HG03460 (cell line): ENCODE data around the gene NDNF.

Source experiments
- ATAC-seq: cut with Tn5 transposase; IDR thresholded peaks from one replicate; pipeline ENCODE4 v1.9.1; 2021; ENCODE audit not compliant: unreplicated experiment

NDNF gene, protein sequence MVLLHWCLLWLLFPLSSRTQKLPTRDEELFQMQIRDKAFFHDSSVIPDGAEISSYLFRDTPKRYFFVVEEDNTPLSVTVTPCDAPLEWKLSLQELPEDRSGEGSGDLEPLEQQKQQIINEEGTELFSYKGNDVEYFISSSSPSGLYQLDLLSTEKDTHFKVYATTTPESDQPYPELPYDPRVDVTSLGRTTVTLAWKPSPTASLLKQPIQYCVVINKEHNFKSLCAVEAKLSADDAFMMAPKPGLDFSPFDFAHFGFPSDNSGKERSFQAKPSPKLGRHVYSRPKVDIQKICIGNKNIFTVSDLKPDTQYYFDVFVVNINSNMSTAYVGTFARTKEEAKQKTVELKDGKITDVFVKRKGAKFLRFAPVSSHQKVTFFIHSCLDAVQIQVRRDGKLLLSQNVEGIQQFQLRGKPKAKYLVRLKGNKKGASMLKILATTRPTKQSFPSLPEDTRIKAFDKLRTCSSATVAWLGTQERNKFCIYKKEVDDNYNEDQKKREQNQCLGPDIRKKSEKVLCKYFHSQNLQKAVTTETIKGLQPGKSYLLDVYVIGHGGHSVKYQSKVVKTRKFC

DNA sequence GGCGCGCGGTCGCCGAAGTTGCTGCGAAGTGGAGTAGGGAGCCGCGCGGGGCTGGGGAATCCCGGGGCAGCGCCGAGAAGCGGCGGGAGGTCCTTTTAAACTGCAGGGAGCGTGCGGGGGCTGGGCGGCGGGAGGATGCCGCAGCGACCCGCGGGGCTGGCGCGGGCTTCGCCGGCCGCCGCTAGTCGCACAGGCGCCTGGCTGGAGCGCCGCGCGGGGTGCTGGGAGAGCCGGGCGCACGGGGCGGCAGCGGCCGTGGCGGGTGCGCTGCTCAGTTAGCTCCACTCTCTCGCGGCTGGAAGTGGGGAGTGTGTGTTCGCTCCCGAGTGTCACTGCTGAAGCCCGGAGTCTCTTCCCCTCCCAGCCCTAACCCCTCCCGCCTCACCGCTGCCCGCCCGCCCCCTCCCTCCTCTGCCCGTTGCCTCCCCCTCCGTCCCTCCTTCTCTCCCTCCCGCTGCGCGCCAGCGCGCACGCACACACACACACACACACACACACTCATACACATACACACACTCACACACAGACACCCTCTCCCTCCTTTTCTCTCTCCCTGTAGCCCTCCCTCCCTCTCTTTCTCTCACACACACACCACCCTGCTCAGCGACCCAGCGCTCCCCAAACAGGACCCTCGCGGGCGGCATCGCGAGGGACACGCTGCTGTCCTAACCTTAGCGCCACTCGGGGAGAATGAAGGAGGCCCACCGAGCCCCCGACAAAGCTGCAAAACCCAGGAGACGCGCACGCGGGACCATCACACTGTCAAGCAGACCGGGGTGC lies at the start of gene NDNF:
NDNF (minus strand) TSS at position 312 of the 780 bp plus-strand sequence. CDS start 26,698 bp downstream, outside the sequence.
- no peak for ATAC-seq

DNA sequence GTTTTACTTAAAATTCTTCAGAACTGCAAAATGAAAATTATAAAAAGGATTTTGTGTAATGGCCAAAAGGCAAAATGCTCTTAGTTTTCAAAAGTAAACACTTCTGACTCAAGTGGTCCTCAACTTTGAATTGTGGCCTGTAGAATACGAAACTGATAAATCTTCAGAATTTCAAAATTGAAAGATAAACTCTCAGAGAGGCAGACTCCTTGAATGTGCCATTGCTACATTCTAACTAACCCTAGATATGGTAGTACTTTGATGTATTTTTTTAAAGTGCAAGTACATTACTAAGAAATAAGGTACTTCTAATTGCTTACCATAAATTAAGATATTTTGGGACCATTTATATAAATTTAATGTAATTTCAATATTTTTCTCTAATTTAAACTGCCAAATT lies 47.4 kb upstream of the NDNF start:
- no peak for ATAC-seq

DNA sequence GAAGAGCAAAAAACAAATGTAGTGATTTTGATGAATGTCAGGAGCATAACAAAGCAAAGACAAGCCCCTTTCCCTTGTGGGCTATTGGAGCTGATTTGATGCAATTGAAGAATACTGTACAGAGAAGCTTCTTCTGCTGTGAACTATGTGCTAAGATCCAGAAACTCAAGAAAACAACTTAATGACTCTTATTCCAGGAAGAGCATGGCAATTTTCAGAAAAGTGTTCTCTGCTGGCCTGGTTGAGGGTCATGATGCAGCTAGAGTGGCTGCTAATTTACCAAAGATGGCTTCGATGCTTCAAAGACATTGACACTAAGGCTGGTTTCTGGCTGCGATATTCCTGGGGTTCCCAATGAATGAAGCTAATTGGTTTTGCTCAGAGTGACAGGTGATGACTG lies 46.0 kb upstream of the NDNF start:
- ATAC-seq, result no peak

DNA sequence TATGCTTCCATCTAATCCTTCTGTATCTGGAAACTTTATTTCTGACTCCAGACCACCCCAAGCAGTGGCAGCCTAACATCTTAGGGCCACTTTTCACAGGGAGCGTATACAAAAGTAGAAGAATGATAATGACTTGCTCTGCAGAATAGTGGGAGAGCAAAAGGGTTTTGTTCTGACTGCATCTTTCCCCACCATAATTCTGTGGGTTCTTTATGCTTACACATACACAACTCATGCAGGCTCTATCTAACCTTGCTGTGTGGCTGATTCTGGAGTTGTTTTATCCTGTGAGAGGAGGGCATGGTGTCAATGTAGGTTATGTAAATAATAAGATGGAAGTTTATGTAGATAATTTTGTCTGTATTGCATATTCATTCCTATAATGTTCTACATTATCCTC lies 42.4 kb upstream of the NDNF start:
- no peak for ATAC-seq

DNA sequence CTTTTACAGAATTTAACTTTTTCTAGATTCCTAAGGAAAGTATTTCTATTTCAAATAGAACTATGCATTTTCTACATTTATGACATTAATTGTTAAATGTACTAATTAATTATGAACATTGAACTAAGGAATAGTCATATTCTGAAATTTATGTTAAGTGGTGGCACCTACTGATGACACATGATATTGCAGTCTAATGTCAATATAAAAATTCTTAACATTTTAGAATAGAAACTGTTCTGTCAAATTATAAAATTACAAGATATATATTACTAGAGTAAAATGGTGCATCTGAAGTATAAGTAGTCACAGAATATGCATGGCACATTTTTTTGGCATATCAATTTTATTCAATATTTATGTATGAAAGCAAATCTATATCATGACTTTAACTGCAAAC lies 40.2 kb upstream of the NDNF start:
- no peak for ATAC-seq

DNA sequence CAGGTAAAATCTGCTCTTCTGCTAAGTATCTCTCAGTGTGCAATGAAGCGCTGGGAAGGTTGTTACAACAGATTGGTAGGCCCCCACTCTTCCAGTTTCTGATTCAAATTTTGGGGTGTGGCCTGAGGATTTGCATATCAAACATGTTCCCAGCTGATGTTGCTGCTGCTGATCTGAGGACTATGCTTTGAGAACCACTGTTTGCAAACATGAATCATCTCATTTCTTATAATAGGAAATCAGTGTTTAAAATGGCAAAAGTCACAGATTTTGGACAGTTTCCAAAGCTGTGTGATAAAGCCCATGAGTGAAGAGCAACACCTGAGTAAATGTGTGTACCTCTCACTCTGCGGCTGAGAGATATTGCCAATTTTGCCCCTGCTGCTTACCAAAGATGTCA lies 36.2 kb upstream of the NDNF start:
- no peak for ATAC-seq

DNA sequence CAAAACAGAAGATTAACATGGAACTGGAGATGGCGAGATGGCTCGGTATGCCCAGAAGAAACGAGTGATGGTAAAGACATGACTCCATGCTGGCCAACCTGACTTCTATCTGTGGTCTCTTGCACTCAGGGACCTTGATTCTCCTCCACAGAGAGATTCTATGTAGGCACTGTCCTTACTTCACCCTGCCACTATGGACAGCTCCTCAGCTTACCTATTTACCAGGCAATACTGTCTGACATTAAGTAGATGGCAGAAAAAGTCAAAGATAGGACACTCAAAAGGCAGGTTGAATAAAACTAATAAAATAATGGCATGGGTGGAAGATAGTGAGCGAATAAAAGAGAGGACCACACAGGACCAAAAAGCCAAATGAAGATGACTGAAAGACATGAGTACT lies 35.2 kb upstream of the NDNF start:
- ATAC-seq, result no peak

DNA sequence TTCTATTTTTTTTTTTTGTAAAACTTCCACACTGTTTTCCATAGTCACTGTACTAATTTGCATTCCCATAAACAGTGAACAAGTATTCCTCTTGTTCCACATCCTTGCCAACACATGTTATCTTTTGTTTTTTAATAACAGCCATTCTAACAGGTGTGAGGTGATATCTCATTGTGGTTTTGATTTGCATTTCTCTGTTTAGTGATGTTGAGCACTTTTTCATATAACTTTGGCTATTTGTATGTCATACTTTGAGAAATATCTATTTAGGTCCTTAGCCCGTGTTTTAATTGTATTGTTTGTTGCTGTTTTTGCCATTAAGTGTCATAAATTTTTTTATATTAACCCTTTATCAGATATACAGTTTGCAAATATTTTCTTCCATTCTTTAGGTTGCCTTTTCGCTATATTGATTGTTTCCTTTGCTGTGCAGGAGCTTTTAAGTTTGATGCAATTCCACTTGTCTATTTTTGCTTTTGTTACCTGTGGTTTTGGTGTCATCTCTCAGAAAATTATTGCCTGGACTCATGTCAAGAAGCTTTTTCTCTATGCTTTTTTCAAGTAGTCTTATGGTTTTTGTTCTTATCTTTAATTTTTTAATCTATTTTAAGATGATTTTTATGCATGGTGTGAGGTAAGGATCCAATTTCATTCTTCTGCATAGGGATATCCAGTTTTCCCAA lies 27.9 kb upstream of the NDNF start:
- no peak for ATAC-seq

DNA sequence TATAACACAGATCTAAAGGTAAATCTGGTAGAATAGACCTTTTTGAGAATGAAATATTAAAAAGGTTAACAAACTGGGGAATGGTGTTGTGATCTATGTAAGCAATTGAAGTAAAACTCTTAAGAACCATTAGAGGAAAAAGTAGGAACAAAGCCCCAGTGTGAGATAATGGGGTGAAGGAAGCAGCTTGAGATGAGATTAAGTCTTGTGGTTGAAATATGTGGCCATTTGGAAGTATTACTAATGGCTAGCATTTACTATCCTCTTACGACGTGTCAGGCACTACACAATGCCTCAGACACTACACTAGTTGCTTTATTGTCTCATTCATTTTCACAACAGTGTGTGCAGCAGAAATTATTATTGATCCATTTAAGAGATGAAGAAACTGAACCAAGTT lies 25.9 kb upstream of the NDNF start:
- no peak for ATAC-seq

DNA sequence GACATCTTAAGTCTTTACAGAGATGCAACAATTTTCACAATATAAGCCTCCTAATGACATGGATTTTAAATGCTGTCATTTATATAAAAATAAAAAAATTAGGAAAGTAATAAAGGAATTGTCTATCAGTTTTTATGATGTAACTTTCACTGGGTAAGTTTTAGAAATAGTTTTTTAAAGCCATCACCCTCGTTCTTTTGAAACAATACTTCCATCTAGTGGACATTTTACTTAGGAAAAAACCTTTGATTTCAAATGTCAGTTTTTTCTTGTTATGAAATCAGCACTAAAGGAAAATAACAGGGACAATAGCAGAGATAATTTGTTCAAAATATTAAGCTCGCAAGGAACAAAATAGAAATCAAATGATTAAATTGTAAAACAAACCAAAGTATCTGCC lies 24.3 kb upstream of the NDNF start:
- ATAC-seq, result no peak

DNA sequence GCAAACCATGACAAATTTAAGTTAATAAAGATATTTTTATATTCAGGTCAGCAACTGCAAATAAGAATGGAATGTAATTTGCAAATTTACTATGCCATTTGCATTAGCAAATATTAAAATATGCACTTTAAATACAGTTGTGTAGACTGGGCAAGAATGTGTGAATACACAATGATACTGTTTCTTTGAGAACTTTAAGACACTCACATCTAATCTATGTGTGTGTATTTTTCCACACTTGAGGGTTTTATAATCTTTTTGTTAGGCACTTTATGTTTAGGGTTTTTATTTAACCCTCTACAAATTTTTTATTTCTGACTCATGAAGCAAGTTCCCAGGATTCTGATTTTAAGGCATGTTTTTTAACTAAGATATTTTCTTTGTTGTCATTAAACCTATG lies 23.9 kb upstream of the NDNF start:
- no peak for ATAC-seq

DNA sequence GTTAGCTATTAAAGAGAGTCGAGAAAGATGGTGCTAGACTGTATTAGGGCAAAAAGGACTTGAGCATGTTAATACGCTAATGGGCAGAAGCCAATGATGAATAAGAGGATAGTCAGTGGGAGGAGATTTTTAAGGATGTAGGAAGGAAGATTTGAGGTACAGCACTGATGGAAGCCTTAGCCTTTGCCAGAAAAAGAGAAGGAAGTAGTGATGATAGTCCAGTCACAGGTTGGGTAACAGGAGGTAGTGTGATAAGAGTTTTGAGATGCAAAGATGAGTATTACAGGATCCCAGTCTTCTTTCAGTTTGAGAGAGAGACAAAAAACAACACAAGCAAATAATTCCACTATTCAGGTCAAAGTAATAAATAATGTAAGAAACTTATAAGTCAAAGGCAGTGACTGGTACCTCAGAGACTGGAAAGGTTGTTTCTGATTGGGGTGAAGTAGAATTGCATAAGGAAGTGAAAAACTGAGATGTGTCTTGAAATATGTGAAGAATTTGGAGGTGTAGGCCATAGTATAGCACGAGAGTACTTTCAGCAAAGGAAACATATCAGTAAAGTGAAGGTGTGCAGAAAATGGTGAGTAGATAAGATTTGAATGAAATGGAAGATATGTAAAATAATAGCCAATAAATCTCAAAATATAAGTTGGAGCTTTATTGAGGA lies 22.1 kb upstream of the NDNF start:
- no peak for ATAC-seq

DNA sequence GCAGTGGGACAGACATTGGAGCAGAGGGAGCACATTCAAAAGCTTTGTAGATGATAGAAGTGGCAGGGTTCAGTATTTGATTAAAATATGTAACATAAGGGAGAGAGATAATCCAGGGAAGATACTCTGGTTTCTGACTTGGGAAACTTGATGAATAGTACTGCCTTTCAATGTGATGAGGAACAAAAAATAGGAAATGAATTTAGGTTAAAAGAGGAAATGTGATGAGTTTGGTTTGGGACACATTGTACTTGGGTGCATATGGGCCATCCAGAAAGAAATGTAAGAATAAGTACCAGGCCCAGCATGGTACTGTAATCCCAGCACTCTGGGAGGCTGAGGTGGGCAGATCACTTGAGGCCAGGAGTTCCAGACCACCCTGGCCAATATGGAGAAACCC lies 20.9 kb upstream of the NDNF start:
- no peak for ATAC-seq

DNA sequence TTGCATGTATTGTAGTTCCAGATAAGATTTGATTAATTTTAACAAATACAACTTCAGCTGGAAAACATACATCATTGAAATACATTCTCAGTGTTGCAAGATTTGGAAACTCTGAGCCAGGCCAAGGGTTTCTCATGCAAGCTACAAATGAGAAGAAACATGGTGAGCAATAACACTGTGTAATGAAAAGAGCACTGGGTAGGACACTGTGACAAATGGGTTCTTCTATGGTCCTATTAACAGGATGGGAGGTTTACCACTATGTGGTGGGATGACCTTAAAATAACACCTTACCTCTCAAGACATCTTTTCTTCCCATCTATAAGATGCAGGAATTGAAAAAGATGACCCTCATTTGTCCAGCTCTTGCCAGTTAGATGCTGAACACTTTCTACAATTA lies 19.6 kb upstream of the NDNF start:
- ATAC-seq, result no peak

DNA sequence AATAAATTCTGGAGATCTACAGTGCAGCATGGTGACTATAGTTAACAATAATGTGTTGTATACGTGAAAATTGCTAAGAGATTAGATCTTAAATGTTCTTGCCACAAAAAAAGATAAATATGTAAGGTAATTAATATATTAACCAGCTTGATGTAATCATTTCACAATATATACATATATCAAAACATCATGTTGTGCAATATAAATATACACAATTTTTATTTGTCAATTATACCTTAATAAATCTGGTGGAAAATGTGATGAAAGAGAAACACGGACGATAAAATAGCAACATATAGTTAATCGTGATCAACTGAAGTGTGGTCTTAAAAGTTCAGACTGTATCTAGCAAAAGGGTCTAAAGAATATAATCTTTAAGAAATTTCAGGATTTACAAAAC lies 16.5 kb upstream of the NDNF start:
- ATAC-seq, result no peak

DNA sequence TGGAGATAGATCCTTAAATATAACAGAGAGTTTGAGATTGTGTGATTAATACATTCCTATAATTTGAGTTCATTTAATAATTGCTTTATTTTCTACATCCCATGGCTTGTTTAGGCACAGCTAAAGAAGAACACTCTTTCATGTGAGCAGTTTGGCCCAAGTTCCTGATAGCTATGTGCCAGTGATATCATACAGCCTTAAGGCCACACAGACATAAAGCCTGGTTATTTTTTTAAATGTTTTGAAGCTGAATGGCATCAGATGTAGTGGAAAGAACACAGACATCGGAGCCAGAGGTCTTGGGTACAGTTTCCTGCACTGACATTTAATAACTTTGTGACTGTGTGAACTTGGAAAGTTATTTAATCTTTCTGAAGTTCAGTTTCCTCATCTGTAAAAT lies 7.0 kb upstream of the NDNF start:
- ATAC-seq, result no peak

DNA sequence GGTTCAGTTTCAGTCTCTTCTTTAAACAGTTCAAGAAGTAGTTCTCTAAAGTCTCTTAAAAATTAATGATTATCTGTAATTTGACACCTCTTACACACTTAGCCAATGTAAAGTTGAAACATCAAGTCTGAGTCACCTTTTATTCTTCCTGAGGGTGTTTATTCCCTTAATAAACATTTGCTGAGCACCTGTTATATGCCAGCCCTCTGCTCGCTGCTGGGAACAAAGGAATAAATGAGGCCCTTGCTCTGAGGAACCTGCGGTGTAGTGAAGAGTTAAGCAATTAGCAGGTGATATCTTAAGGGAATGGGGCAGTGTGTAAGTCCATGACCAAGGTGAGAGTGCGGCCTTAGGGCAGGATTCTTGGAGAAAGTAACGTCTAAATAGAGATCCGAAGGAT lies 5.2 kb upstream of the NDNF start:
- ATAC-seq, result no peak

DNA sequence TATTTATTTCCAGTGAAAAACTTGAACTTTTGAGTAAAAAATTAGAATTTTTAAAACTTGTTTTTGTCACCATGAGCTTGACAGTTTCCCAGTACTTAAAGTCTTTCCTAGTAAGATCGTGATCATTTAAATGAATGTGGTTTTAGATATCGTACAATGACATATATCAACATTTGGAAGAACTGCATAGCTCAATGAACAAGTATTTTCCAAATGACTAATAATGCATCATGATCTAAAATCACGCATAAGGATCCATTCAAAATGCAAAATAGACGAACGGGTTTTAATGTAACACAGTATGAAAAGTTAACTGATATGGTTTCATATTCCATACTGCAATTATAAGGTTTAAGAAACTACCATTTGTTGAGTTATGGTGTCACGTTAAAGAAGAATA lies 4.1 kb upstream of the NDNF start:
- ATAC-seq, result no peak

DNA sequence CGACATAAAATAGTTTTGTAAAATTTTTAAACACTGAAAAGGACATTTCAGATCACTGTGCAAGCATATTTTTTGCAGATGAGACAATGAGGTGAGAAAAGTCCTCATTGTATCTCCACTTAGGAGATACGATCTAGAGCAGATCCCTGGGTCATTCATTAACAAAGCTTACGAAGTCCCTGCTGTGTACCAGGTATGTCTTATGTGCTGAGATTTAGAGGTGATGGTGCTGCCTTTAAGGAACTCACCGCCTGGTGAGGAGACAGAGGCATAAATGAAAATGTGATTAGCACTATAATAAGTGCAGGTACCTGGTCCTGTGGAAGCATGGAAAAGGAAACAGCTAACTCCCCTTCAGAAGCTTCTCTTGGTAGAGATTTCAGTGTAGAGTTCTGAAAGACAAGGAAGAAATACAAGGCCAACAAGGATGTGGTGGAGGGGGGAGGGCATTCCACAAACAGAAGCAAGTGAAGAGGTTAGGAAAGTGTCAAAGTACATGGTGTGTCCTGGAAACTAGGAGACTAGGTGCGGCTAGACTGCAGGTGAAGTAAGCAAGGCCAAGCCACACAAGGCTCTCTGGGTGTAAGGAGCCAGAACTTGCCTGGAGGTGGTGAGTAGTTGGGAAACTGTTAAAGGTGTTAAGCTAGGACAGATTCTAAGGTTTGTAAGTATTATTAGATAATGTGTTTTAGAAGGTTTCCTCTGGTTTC lies 1.5 kb upstream of the NDNF start:
- ATAC-seq, result no peak

DNA sequence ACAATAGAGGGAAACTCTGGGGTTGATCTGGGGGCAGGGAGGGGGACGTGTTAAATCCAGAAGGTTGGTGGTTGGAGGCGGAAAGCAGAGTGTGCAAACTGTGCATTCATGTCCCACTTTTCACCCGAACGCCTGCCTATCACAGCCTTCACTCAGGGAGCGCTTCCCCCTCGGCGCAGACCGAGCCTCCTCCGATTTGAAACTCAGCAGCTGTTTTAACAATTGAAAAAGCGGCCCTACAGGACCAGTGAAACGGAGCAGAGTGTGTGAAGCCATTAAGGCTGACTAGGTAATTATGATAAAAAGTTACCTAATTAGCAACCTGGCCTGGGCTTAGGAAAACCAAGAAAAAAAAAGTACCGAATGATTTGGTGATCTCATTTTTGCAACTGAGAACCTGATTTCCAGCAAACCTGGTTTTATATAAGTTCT lies 685 bp upstream of the NDNF start:
- no peak for ATAC-seq
